Hepatocyte (in vitro differentiated cells): ENCODE results near the gene PARP3. TPM values are rescaled to one million over a fixed set of nuclear protein-coding genes. Genes with fewer than 3 reads are reported as not detected.
"Not testable (repeated sequence)": the region's sequence is repeated elsewhere in the genome, so short reads cannot be mapped to it uniquely, and the experiment has no call there.

Experiments
- DNase-seq: peaks from one replicate; pipeline ENCODE4 v3.0.0-alpha.2; 2016; ENCODE audit warnings: low spot score
- H2AFZ ChIP-seq: fragments of 200-600 bp; sonication (generic); 2 replicates; pipeline ENCODE4 v1.6.0; 2016; ENCODE audit warnings: antibody characterized with exemption, mild to moderate bottlenecking
- H3K27ac ChIP-seq: fragments of 200-600 bp; sonication (generic); 2 replicates; pipeline ENCODE4 v1.5.1; 2016; ENCODE audit warnings: mild to moderate bottlenecking
- H3K27me3 ChIP-seq: fragments of 200-600 bp; sonication (generic); 2 replicates; pipeline ENCODE4 v1.6.1; 2016
- H3K36me3 ChIP-seq: fragments of 200-600 bp; sonication (generic); replicated peaks from 2 replicates; pipeline ENCODE4 v1.5.1; 2016; ENCODE audit warnings: low read depth; ENCODE audit not compliant: insufficient read depth
- H3K4me1 ChIP-seq: fragments of 200-600 bp; sonication (generic); 2 replicates; pipeline ENCODE4 v1.5.1; 2016; ENCODE audit warnings: mild to moderate bottlenecking, moderate library complexity; ENCODE audit not compliant: insufficient read depth
- H3K4me2 ChIP-seq: fragments of 200-600 bp; sonication (generic); 2 replicates; pipeline ENCODE4 v1.6.0; 2016
- H3K4me3 ChIP-seq: fragments of 200-600 bp; sonication (generic); 2 replicates; pipeline ENCODE4 v1.5.1; 2016; ENCODE audit warnings: mild to moderate bottlenecking
- H3K79me2 ChIP-seq: fragments of 200-600 bp; sonication (generic); 2 replicates; pipeline ENCODE4 v1.6.0; 2017; ENCODE audit warnings: mild to moderate bottlenecking
- H3K9me2 ChIP-seq: fragments of 200-600 bp; sonication (generic); replicated peaks from 2 replicates; pipeline ENCODE4 v1.6.0; 2017; ENCODE audit warnings: mild to moderate bottlenecking; ENCODE audit not compliant: insufficient read depth
- H3K9me3 ChIP-seq: fragments of 200-600 bp; sonication (generic); 2 replicates; pipeline ENCODE4 v1.5.1; 2016; ENCODE audit warnings: low read depth, mild to moderate bottlenecking
- H4K20me1 ChIP-seq: fragments of 200-600 bp; sonication (generic); 2 replicates; pipeline ENCODE4 v1.6.0; 2016; ENCODE audit warnings: mild to moderate bottlenecking; ENCODE audit not compliant: insufficient read depth, poor library complexity, severe bottlenecking
- CTCF ChIP-seq: fragments of 200-600 bp; sonication (generic); IDR thresholded peaks from 2 replicates; pipeline ENCODE4 v1.5.1; 2016; ENCODE audit warnings: antibody characterized with exemption, mild to moderate bottlenecking; ENCODE audit not compliant: poor library complexity
- EZH2 ChIP-seq: fragments of 200-600 bp; sonication (generic); IDR thresholded peaks from 2 replicates; pipeline ENCODE4 v1.6.1; 2016; ENCODE audit warnings: antibody characterized with exemption, mild to moderate bottlenecking, borderline replicate concordance
- EZH2phosphoT487 ChIP-seq: fragments of 200-600 bp; sonication (generic); IDR thresholded peaks from one replicate; pipeline ENCODE4 v1.6.1; 2018; ENCODE audit warnings: antibody characterized with exemption, mild to moderate bottlenecking, low read depth, moderate library complexity; ENCODE audit not compliant: unreplicated experiment, severe bottlenecking
- WGBS: methylation state at CpG from one replicate; pipeline ENCODE4 v1.1.6; 2016; ENCODE audit warnings: low lambda C conversion rate; ENCODE audit errors: missing lambda C conversion rate; 5-methylcytosine and 5-hydroxymethylcytosine counted together
- polyA plus RNA-seq: library from polyadenylated mRNA; unstranded; fragments of >200 nt; fragmentation: Nextera tagmentation; extraction: Ambion mirVana; gene quantifications from 2 replicates; pipeline ENCODE4 v1.2.1, GENCODE V29; 2016
- total RNA-seq: library from RNA; depleted of rRNA; stranded (reverse); fragments of >200 nt; gene quantifications from 2 replicates; pipeline ENCODE4 v1.2.3, GENCODE V29; 2014

The PARP3 gene
- total and polyA plus RNA-seq, 2 experiments from 2014 or later: 9.3 to 10.3 TPM

DNA sequence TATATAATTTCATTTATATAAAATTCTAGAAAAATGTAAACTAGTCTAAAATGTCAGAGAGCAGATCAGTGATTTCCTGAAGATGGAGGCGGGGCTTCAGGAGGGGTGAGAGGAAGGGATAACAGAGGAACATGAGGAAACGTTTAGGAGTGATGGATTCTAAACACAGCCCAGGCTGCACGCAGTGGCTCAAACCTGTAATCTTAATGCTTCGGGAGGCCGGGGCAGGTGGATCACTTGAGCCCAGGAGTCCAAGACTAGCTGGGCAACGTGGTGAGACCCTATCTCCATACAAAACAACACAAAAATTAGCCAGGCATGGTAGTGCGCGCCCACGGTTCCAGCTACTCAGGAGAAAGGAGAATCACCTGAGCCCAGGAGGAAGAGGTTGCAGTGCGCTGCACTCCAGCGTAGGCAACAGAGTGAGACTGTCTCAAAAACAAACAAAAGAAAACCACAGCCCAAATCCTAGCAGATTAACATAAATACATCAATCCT, 21.0 kb upstream of the PARP3 start:
- H3K27me3 ChIP-seq: no peaks in the 10 kb centered on the region
- no peaks in the 10 kb centered on the region for H3K9me2 ChIP-seq
- no peak for DNase-seq

GRCh38 chr3:51927061-51927977, 14.8 kb upstream of the PARP3 start:
- H4K20me1 ChIP-seq: no peaks in the 10 kb centered on the region
- H3K4me2 ChIP-seq: no peak overlapping the region
- H2AFZ ChIP-seq: no peak overlapping the region
- no peaks in the 10 kb centered on the region for H3K4me1 ChIP-seq
- no peaks in the 10 kb centered on the region for H3K27me3 ChIP-seq
- DNase-seq: no peak
- TF ChIP-seq EZH2phosphoT487 (no peak), EZH2 (no peak), CTCF (no peak)
- no peaks in the 10 kb centered on the region for H3K9me2 ChIP-seq
- no peaks in the 10 kb centered on the region for H3K9me3 ChIP-seq
- WGBS: 88% methylated on average over 5 of the region's 5 CpGs
- H3K4me3 ChIP-seq: no peak overlapping the region
- H3K27ac ChIP-seq: no peak overlapping the region
- no peaks in the 10 kb centered on the region for H3K36me3 ChIP-seq
- no peaks in the 10 kb centered on the region for H3K79me2 ChIP-seq

More for the DNA sequence above, 21.0 kb upstream of the PARP3 start:
- Histone ChIP-seq H3K36me3 (no peaks in the 10 kb centered on the region), H3K4me1 (no peaks in the 10 kb centered on the region), H3K79me2 (no peaks in the 10 kb centered on the region), H2AFZ (no peak overlapping the region), H3K4me2 (no peak overlapping the region), H4K20me1 (no peaks in the 10 kb centered on the region), H3K4me3 (no peak overlapping the region), H3K27ac (no peak overlapping the region), H3K9me3 (no peaks in the 10 kb centered on the region)
- TF ChIP-seq EZH2: no peak
- 84% methylated on average over 11 of the region's 11 CpGs for WGBS

GRCh38 chr3:51928438-51928837, 13.7 kb upstream of the PARP3 start:
- no peak for DNase-seq
- Histone ChIP-seq H3K4me1 (no peaks in the 10 kb centered on the region), H3K9me2 (no peaks in the 10 kb centered on the region), H3K27me3 (no peaks in the 10 kb centered on the region), H3K27ac (no peak overlapping the region), H3K4me3 (no peak overlapping the region), H3K36me3 (no peaks in the 10 kb centered on the region), H3K79me2 (no peaks in the 10 kb centered on the region), H3K4me2 (no peak overlapping the region), H3K9me3 (no peaks in the 10 kb centered on the region), H2AFZ (no peak overlapping the region), H4K20me1 (no peaks in the 10 kb centered on the region)
- no peak for TF ChIP-seq EZH2
- no peak for TF ChIP-seq CTCF
- TF ChIP-seq EZH2phosphoT487: no peak
- WGBS: 95% methylated on average over 7 of the region's 7 CpGs

DNA sequence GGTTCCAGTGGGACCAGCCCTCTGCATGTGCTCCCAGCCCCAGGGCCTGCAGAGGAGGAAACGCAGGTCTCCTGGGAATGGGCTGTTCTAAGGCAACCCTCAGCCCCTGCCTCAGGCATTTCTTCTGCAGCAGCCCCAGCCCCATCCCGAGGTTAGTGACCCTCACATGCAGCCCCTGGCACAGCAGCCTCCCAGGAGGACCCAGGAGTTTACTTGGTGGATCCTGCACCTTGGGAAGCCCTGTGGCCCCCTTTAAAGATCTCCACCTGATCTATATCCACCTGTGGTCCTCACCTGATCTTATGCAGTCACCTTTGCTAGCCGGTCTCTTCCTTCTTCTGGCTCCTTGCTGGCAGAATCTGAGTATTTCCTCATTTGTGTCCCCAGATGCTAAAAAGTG, 13.2 kb upstream of the PARP3 start:
- H3K9me3 ChIP-seq, H3K27me3 ChIP-seq, DNase-seq, H3K79me2 ChIP-seq, H3K27ac ChIP-seq, H3K4me3 ChIP-seq, H4K20me1 ChIP-seq, H3K4me2 ChIP-seq, H3K36me3 ChIP-seq, H2AFZ ChIP-seq, H3K4me1 ChIP-seq, H3K9me2 ChIP-seq: not testable (repeated sequence)
- WGBS: 82% methylated on average over 3 of the region's 3 CpGs
